Measurements from ENCODE around the gene NEK5. TPM values are rescaled to one million over a fixed set of nuclear protein-coding genes. Genes with fewer than 3 reads are reported as not detected.

The NEK5 gene
- total RNA-seq, 1 donor from 2014 or later: not detected

- Histone ChIP-seq H3K9me3 (no peaks in the 10 kb centered on the region), H3K4me3 (peak overlapping the region in 1 of 2 donors; percentile 24), H3K4me1 (peaks cover 3 to 19% of the 10 kb centered on the region in 2 donors), H3K27ac (no peak overlapping the region), H3K36me3 (no peaks in the 10 kb centered on the region), H3K27me3 (no peaks in the 10 kb centered on the region)
- intact Hi-C loops (cut with DNase I): no loop called here
- DNase-seq (ENCODE audit: low spot score in 2 of 2): no peak
- TF ChIP-seq, protein P1, sequence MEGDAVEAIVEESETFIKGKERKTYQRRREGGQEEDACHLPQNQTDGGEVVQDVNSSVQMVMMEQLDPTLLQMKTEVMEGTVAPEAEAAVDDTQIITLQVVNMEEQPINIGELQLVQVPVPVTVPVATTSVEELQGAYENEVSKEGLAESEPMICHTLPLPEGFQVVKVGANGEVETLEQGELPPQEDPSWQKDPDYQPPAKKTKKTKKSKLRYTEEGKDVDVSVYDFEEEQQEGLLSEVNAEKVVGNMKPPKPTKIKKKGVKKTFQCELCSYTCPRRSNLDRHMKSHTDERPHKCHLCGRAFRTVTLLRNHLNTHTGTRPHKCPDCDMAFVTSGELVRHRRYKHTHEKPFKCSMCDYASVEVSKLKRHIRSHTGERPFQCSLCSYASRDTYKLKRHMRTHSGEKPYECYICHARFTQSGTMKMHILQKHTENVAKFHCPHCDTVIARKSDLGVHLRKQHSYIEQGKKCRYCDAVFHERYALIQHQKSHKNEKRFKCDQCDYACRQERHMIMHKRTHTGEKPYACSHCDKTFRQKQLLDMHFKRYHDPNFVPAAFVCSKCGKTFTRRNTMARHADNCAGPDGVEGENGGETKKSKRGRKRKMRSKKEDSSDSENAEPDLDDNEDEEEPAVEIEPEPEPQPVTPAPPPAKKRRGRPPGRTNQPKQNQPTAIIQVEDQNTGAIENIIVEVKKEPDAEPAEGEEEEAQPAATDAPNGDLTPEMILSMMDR (IDR thresholded peaks at IDR 0.05): no peak
Measured at GRCh38 chr13:51999921-52000320, 129.0 kb downstream of the NEK5 start.

DNA sequence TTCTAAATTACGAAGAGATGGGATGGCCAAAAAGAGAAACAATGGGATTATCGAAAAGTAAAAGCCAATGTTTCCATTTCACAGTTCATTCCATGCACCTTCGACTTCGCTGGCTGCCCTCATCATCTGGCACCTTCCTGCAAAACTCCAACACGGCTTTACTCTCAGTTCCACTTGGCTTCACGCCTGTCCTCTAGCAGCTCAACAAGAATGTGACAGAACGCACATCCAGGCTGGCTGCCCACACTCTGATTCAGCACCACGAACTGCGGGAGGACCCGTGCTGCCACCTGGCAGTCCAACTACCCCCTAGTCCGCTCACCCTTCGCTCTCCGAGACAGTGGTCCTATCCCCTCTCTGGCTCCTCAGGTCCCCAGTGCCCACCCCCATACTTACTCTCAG, 129.4 kb downstream of the NEK5 start:
- no peaks in the 10 kb centered on the region for H3K27me3 ChIP-seq
- H3K36me3 ChIP-seq: no peaks in the 10 kb centered on the region
- H3K4me3 ChIP-seq: peak overlapping the region in 1 of 2 donors; percentile 24
- DNase-seq (ENCODE audit: low spot score in 2 of 2): no peak
- peaks cover 3 to 19% of the 10 kb centered on the region in 2 donors for H3K4me1 ChIP-seq
- TF ChIP-seq, protein P1 (IDR thresholded peaks at IDR 0.05): no peak
- H3K27ac ChIP-seq: no peak overlapping the region
- intact Hi-C loops (cut with DNase I): no loop called here
- H3K9me3 ChIP-seq: no peaks in the 10 kb centered on the region

DNA sequence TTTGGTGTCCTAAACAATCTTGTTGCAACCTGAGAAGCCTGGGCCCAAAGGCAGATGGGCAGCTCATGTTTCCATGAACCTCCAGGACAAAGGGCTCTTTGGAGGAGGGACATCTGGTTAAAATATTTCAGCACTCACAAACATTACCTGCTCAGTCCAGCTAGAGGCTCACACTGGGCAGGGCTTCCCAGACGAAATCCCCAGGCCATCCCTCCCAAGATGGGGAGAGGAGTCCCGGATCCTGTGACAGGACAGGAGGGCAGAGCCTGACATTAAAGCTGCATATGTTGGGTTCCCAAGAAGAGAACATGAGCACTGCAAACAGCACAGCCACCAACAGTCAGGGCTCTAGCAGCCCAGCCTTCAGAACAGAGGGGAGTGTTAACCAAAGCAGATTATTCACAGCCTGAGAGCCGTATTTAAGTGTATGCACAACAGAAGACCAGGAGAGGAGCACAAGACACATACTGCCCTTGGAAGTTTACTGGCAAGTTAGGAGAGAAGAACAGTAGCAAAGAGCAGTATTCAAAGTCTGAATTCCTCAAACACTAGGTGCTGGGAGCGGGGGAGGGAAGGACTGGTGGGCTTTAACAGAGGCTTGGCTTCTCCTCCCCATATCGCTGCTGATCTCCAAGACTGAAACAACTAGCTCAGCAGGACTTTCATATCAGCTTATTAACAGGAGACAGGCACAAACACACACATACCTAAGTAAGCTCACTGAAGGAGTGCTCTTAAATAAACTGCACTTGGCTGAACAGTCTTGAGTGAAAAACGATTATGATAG, 130.0 kb downstream of the NEK5 start:
- no peak overlapping the region for H3K27ac ChIP-seq
- peaks cover 3 to 19% of the 10 kb centered on the region in 2 donors for H3K4me1 ChIP-seq
- H3K4me3 ChIP-seq: no peak overlapping the region
- H3K27me3 ChIP-seq: no peaks in the 10 kb centered on the region
- DNase-seq (ENCODE audit: low spot score in 2 of 2): no peak
- H3K9me3 ChIP-seq: no peaks in the 10 kb centered on the region
- intact Hi-C loops (cut with DNase I): no loop called here
- TF ChIP-seq, protein P1 (IDR thresholded peaks at IDR 0.05): no peak
- no peaks in the 10 kb centered on the region for H3K36me3 ChIP-seq

- intact Hi-C loops (cut with DNase I): no loop called here
- TF ChIP-seq, protein P1 (IDR thresholded peaks at IDR 0.05): no peak
- no peak for DNase-seq (ENCODE audit: low spot score in 2 of 2)
- Histone ChIP-seq H3K27me3 (no peaks in the 10 kb centered on the region), H3K4me1 (peaks cover 3 to 19% of the 10 kb centered on the region in 2 donors), H3K9me3 (no peaks in the 10 kb centered on the region), H3K27ac (no peak overlapping the region), H3K4me3 (no peak overlapping the region), H3K36me3 (no peaks in the 10 kb centered on the region)
Measured at GRCh38 chr13:51997641-51998330, 131.1 kb downstream of the NEK5 start.

GRCh38 chr13:51997186-51997585, 131.7 kb downstream of the NEK5 start:
- no peak overlapping the region for H3K4me3 ChIP-seq
- intact Hi-C loops (cut with DNase I): no loop called here
- H3K9me3 ChIP-seq: no peaks in the 10 kb centered on the region
- no peak overlapping the region for H3K27ac ChIP-seq
- H3K27me3 ChIP-seq: no peaks in the 10 kb centered on the region
- peaks cover 3 to 19% of the 10 kb centered on the region in 2 donors for H3K4me1 ChIP-seq
- DNase-seq (ENCODE audit: low spot score in 2 of 2): no peak
- no peaks in the 10 kb centered on the region for H3K36me3 ChIP-seq
- TF ChIP-seq, protein P1 (IDR thresholded peaks at IDR 0.05): no peak

Data from ascending aorta (tissue), 2 donors.